Panc1 (cell line): ENCODE measurements around the gene SEPTIN2.
"Not testable (repeated sequence)": the region's sequence is repeated elsewhere in the genome, so short reads cannot be mapped to it uniquely, and the experiment has no call there.

Experiments
- POLR2AphosphoS5 ChIP-seq: IDR thresholded peaks from 2 replicates; pipeline ENCODE4 v1.6.1; 2012; ENCODE audit warnings: mild to moderate bottlenecking, low read depth, low read length, moderate library complexity
- TF ChIP-seq, protein P1 (sequence below), 2 experiments: IDR thresholded peaks; 2 replicates each; pipeline ENCODE4 v1.6.1; 2011 to 2012; ENCODE audit warnings: low read depth in 2 of 2, control low read depth in 1 of 2, low read length in 1 of 2, mild to moderate bottlenecking in 1 of 2, moderate library complexity in 1 of 2; ENCODE audit not compliant: insufficient read depth in 1 of 2
- TF ChIP-seq, protein P2 (sequence below): fragments of 450-650 bp; IDR thresholded peaks from 2 replicates; pipeline ENCODE4 v1.5.1; 2017; ENCODE audit warnings: mild to moderate bottlenecking

DNA sequence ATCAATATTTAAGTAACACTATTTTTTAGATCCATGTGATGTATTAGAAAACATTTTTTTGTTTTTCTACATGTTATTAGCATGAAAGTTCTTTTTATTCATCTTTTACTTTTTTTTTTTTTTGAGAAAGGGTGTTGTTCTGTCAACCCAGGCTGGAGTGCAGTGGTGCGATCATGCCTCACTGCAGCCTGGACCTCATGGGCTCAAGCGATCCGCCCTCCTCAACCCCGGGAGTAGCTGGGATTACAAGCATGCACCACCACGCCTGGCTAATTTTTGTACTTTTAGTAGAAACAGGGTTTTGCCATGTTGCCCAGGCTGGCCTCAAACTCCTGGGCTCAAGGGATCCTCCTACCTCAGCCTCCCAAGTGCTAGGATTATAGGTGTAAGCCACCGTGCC lies 58.2 kb downstream of the SEPTIN2 start:
- TF ChIP-seq, protein P1, sequence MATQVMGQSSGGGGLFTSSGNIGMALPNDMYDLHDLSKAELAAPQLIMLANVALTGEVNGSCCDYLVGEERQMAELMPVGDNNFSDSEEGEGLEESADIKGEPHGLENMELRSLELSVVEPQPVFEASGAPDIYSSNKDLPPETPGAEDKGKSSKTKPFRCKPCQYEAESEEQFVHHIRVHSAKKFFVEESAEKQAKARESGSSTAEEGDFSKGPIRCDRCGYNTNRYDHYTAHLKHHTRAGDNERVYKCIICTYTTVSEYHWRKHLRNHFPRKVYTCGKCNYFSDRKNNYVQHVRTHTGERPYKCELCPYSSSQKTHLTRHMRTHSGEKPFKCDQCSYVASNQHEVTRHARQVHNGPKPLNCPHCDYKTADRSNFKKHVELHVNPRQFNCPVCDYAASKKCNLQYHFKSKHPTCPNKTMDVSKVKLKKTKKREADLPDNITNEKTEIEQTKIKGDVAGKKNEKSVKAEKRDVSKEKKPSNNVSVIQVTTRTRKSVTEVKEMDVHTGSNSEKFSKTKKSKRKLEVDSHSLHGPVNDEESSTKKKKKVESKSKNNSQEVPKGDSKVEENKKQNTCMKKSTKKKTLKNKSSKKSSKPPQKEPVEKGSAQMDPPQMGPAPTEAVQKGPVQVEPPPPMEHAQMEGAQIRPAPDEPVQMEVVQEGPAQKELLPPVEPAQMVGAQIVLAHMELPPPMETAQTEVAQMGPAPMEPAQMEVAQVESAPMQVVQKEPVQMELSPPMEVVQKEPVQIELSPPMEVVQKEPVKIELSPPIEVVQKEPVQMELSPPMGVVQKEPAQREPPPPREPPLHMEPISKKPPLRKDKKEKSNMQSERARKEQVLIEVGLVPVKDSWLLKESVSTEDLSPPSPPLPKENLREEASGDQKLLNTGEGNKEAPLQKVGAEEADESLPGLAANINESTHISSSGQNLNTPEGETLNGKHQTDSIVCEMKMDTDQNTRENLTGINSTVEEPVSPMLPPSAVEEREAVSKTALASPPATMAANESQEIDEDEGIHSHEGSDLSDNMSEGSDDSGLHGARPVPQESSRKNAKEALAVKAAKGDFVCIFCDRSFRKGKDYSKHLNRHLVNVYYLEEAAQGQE (IDR thresholded peaks at IDR 0.05; ENCODE audit: insufficient read depth in 1 of 2, low read depth in 2 of 2, low read length in 1 of 2) = not testable (repeated sequence)
- TF ChIP-seq, protein P2, sequence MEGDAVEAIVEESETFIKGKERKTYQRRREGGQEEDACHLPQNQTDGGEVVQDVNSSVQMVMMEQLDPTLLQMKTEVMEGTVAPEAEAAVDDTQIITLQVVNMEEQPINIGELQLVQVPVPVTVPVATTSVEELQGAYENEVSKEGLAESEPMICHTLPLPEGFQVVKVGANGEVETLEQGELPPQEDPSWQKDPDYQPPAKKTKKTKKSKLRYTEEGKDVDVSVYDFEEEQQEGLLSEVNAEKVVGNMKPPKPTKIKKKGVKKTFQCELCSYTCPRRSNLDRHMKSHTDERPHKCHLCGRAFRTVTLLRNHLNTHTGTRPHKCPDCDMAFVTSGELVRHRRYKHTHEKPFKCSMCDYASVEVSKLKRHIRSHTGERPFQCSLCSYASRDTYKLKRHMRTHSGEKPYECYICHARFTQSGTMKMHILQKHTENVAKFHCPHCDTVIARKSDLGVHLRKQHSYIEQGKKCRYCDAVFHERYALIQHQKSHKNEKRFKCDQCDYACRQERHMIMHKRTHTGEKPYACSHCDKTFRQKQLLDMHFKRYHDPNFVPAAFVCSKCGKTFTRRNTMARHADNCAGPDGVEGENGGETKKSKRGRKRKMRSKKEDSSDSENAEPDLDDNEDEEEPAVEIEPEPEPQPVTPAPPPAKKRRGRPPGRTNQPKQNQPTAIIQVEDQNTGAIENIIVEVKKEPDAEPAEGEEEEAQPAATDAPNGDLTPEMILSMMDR = not testable (repeated sequence)
- not testable (repeated sequence) for TF ChIP-seq POLR2AphosphoS5
